Stimulated activated CD8-positive, alpha-beta memory T cell treated with anti-CD3 and anti-CD28 coated beads, Interleukin-15, amount 100 ng/mL, for 24 hours (primary cell): ENCODE results near the gene PCNP.
"Not testable (repeated sequence)": the region's sequence is repeated elsewhere in the genome, so short reads cannot be mapped to it uniquely, and the experiment has no call there.

Experiments used
- DNase-seq: peaks from one replicate; pipeline ENCODE4 v3.0.0-alpha.2; 2020; ENCODE audit warnings: low read depth

The PCNP gene, protein sequence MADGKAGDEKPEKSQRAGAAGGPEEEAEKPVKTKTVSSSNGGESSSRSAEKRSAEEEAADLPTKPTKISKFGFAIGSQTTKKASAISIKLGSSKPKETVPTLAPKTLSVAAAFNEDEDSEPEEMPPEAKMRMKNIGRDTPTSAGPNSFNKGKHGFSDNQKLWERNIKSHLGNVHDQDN

DNA sequence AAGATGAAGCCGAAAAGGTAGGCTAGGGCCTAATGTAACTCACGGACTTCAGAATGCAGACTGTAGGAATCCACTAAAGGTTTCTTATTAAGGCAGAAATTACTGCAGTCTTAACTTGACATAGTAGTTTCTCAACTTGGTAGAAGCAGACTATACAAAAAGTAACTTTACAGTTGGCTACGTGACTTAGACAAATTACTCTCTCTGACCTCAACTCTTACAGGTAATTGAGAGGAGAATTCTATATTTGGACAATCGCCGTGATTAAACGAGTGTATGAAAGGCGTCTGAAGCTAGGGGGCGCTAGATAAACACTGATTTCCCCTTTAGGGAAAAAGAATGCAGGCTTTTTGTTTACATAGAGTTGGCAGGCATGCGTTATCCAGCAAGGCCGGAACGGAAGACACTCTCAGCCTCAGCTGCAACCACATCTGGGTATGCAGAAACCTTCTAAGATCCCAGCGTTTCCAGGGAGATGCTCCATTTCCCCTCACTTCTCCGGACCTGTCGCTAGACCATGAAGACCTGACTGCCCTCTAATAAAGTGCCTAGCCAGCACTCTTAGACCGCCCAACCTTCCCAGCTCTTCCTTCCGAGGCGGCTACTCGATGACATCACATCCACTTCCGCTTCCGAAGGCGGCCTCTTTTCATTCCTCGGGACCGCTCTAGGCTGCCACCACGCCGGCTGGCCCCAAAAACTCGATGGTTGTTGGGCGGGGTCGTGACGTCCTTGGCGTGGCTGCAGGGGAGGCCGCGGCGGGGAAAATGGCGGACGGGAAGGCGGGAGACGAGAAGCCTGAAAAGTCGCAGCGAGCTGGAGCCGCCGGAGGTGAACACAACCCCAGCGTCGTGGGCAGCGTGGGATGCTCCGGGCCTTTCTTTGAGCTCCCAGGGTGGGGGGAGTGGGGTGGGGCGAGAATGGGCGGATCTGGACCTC lies at the start of gene PCNP:
Gene PCNP (plus strand): TSS at position 732 of the 939 bp plus-strand sequence. CDS start 36 bp downstream, at position 768.
- peak; percentile 92 for DNase-seq

DNA sequence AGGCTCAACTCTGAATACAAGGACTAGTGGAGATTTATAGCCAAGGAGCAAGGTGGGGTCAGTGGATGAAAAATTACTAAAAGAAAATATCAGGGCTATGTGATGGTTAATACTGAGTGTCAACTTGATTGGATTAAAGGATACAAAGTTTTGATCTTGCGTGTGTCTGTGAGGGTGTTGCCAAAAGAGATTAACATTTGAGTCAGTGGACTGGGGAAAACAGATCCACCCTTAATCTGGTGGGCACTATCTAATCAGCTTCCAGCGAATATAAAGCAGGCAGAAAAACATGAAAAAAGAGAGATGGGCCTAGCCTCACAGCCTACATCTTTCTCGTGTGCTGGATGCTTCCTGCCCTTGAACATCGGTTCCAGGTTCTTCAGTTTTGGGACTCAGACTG lies 46.5 kb upstream of the PCNP start:
- DNase-seq: no peak

DNA sequence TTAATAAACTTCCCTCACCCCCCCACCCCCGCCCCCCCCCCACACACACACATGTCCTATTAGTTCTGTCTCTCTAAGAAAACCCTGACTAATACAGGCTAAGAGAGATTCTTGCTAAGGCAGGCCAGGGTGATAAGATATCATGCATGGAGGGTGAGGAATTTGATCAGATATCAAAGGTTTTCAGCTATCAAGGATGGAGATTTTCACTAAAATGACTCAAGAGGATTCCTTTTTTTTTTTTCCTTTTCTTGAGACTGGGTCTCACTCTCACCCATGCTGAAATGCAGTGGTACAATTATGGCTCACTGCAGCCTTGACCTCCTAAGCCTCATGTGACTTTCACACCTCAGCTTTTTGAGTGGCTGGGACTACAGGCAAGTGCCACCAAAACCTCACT lies 46.1 kb upstream of the PCNP start:
- DNase-seq: no peak

DNA sequence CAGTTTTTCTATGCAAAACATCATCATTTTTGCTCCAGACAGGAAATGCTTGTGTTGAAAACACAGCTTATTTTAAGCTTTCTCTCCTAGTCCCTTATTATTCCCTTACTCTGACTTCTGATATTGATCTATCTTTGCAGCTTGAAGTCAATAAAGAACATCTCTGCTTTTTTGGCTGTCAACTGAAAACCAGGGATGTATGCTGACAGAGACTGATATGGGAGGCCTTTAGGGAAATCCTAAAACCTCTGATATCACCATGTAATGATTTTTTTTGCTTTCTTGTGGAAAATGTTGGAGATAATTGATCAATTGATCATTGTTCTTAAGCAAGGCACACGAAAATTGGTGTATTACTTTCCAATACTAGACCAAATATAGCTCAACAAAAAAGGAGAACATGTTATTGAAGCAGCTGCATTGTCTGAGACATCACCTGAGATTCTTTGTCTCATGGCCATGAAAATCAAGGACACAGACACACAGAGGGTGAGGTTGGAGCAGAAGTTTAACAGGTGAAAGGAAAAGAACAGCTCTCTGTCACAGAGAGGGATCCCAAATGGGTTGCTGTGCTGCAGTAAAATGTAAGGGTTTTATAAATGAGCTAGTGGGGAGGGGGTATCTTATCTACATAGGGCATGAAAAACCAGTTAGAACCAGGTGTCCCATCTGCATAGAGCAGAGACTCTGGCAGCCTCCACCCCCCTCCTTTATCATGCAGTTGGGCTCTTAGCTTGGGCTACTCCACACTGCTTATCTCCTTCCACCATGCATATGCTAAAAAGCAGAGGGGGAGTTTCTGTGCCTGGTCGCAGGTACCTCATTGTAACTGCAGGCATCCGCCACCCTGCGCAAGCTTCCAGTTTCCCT lies 43.9 kb upstream of the PCNP start:
- DNase-seq: no peak

DNA sequence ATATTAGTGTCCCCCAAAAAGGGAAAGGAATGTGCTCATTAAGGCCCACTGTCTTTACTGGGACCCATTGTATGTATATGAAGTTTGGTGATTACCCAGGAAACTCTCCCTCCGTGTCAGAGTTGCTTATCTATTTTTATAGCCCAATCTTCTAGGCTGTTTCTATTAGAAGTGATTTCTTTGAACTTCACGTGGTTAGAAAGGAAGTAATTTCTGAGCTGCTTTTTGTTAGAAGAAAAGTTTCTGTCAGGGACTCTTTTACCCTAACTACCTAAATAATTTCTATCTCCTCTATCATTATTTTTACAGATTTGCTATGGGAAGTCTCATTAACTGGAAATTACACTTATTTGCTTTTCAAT lies 43.3 kb upstream of the PCNP start:
- DNase-seq: no peak

DNA sequence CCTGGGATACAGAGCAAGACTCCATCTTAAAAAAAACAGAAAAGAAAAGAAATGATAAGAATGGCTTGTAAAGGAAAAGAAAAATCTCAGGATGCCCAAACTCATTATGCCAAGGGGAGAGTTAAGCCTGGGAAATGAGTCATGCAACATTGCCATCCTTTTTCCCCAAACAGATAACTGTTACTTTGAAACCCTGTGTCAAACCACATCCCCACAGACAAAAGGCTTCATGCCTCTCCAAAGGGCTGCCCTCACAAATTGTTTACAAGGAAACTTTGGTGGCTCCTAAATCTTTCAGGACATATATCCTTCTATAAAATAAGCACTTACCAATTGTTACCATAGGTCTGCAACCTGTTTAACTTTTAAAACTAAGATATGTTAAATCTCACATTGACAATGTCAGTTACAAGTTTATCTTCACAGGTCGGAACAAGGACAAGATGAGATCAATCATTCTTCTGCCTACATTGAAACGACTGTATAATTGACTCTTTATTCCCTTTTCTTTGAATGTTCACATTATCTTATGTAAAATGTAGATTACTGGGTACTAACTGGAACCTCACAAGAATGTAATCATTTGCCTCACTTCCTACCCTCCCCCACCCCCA lies 42.4 kb upstream of the PCNP start:
- no peak for DNase-seq

DNA sequence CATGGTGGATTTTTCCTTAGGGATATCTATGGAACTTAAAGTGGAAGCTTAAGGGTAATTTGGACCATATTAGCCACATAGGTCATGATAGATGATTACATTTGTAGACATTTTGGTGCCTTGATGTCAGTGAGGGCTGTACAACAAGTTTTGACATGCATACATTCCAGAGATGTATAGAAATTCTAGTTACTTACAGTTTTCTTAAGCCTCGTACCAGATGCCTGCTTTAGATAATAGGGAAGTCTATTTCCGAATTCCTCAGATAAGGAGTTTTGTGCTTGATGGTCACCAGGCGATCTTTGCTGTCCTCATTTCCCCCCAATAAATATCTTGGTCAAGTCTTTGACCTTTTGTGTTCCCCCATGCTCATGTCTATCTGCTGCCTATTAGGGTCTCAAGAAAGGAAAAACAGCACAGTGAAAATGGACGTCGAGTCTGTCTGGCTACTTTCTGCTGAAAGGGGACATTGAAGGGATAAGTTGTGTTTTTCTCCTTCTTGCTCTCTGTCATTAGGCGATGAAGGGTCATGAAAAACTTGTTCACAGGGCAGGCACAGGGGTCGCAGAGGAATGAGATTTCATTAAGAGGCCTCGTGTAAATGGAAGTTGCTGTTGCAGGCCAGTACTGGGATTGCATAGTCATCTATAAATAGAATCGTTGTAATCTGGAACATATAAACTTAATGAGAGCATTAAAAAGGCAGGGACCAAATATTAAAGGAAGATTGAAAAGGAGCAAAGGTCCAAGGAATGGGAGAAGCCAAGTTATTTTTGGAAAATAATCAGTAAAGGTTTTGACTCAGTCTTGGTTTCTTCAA lies 41.0 kb upstream of the PCNP start:
- DNase-seq: no peak

DNA sequence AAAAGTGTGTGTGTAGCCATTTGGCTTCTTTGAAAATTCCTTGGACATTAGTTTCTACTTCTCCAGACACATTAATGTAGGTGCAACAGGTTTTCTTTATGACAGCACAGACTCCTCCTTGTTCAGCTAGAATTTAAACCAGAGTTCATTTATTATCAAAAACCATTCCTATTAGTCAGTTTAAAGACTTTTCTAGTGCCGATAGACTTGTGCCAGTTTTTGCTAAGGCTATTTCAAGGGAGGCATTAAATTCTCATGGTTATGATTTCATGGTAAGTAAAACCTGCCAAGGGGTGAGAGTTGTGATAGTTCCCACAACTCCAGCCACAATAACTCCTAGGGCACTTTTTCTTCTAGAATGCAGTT lies 40.4 kb upstream of the PCNP start:
- no peak for DNase-seq

DNA sequence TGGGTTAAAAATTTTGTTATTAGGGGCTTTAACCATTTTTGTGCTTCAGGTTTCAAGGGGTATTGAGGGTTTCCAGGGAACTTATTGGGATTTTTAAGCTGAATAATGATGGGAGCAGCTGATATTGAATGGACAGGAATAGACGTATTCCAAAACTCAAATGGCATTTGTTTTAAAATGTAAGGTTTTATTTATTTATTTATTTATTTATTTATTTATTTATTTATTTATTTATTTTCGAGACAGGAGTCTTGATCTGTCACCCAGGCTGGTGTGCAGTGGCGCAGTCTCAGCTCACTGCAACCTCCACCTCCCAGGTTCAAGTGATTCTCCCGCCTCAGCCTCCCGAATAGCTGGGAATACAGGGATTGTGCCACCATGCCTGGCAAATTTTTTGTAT lies 38.8 kb upstream of the PCNP start:
- DNase-seq: no peak

DNA sequence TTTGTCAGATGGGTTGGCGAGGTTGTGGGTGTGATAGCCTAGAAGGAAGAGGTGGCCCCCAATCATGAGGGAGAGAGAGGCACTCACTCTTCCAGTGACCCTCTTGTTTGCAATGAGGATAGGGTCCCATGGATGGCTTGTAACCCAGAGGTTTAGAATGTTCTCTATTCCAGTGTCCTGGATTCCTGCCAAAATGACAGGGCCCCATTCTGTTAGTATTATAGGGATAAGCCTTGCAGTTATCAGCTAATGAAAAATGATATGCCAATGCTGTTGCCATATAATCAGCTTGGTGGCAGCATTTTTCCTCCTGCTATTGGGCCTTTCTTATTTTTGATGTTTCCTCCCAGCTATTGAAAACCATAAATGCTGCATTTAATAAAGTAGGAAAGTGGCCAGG lies 37.7 kb upstream of the PCNP start:
- no peak for DNase-seq

DNA sequence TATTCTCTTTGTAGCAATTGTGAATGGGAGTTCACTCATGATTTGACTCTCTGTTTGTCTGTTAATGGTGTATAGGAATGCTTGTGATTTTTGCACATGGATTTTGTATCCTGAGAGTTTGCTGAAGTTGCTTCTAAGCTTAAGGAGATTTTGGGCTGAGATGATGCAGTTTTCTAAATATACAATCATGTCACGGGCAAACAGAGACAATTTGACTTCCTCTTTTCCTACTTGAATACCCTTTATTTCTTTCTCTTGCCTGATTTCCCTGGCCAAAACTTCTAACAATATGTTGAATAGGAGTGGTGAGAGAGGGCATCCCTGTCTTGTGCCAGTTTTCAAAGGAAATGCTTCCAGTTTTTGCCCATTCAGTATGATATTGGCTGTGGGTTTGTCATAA lies 37.0 kb upstream of the PCNP start:
- not testable (repeated sequence) for DNase-seq

DNA sequence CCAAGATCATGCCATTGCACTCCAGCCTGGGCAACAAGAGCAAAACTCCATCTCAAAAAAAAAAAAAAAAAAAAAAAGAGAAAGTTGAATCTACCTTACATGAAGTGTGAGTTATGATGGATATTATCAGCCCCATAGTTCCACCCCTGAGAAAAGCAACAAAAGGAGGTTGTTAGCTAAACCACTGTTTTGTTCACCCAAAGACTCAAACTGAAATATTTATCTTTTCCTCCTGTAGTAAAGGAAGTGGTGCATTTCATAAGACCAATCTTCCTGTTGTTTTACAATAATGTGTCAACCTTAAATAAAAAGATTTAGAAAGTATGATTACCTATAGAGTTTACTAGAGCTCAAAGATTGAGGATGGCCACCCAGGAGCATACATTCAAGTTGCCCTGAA lies 31.0 kb upstream of the PCNP start:
- DNase-seq: no peak

DNA sequence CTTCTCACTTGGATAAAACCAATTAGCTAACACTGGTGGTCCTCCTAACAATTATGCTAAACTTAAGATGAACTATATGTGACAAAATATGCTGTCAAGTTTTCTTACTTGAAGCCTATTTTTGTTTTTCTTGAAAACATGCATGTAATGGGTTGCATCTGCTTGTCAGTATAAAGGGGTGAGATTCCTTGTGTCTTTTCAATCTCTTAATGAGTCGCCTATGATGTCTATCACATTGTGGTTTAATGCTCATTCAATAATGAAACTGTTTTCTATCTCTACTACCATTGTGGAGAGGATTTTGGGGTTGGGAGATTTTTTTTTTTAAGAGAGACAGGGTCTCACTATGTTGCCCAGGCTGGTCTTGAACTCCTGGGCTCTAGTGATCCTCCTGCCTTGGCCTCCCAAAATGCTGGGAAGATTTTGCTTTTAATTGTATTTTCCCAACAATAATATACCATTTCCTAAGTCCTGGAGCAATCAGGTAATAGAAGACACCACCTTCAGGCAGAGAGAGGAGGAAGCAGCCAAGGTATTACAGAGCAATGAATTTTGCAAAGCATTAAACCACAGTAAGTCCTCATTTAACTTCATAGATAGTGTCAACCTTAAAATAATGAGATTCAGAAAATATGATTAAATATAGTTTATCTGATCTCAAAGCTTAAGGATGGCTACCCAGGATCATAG lies 29.7 kb upstream of the PCNP start:
- no peak for DNase-seq

DNA sequence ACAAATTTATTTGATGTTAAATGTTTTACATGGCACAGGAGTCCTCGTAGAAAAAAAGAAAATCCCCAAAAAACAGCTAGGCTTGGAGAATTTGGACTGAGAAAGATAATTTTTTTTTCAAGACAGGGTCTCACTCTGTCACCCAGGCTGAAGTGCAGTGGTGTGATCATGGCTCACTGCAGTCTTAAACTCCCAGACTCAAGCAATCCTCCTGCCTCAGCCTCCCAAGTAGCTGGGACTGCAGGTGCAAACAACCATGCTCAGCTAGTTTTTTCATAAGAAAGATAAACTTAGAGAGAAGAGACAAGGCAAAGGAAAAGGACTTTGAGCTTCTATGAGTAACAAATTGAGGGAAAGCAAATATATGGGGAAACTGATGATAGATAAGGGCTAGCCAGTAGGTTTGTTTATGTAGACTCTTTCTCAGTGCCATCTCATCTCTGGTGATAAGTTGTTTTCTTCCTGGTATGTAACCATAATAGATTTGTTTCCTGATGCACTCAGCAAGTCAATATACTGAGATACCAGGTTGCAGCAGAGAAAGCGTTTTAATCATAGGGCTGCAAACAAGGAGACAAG lies 25.4 kb upstream of the PCNP start:
- no peak for DNase-seq

DNA sequence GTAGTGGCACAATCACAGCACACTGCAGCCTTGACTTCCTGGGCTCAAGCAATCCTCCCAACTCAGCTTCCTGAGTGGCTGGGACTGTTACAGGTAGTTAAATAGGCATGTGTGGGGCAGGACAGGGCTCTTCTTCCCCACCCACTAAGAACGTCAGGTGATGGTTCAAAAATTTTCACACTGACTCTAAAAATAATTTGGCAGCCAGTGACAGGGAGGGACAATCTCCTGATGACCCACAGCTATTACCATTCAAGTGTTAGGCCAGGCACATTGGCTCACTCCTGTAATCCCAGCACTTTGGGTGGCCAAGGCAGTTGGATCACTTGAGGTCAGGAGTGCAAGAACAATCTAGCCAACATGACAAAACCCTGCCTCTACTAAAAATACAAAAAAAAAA lies 24.5 kb upstream of the PCNP start:
- DNase-seq: no peak

DNA sequence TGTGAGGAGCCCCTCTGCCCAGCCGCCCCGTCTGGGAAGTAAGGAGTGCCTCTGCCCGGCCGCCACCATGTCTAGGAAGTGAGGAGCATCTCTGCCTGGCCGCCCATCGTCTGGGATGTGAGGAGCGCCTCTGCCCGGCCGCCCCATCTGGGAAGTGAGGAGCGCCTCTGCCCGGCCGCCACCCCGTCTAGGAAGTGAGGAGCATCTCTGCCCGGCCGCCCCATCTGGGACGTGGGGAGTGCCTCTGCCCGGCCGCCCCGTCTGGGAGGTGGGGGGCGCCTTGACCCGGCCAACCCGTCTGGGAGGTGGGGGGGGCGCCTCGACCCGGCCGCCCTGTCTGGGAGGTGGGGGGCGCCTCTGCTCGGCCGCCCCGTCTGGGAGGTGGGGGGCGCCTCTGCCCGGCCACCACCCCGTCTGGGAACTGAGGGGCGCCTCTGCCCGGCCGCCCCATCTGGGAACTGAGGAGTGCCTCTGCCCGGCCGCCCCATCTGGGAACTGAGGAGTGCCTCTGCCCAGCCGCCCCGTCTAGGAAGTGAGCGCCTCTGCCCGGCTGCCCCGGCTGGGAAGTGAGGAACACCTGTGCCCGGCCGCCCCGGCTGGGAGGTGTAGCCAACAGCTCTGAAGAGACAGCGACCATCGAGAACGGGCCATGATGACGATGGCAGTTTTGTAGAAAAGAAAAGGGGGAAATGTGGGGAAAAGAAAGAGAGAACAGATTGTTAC lies 22.5 kb upstream of the PCNP start:
- DNase-seq: not testable (repeated sequence)

DNA sequence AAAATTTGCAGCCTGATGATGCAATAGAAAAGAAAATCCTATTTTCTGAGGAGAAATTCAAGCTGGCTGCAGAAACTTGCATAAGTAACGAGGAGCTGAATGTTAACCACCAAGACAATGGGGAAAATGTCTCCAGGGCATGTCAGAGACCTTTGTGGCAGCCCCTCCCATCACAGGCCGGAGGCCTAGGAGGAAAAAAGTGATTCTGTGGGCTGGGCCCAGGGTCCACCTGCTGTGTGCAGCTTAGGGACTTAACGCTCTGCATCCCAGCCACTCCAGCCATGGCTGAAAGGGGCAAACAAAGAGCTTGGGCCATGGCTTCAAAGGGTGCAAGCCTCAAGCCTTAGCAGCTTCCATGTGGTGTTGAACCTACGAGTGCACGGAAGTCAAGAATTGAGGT lies 20.6 kb upstream of the PCNP start:
- DNase-seq: not testable (repeated sequence)

DNA sequence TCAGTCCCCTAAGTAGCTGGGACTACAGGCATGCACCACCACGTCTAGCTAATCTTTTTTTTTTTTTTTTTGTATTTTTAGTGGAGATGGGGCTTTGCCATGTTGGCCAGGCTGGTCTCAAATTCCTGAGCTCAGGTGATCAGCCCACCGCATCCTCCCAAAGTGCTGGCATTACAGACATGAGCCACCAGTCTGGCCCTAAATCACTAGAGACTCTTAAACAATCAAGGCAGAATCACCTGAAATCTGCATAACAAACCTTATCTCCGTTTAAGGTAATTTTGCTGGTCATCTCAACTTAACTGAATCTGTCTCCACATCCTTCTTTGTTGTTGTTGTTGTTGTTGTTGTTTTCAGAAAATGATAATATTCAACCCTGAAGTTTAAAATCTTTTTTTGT lies 17.9 kb upstream of the PCNP start:
- DNase-seq: no peak

DNA sequence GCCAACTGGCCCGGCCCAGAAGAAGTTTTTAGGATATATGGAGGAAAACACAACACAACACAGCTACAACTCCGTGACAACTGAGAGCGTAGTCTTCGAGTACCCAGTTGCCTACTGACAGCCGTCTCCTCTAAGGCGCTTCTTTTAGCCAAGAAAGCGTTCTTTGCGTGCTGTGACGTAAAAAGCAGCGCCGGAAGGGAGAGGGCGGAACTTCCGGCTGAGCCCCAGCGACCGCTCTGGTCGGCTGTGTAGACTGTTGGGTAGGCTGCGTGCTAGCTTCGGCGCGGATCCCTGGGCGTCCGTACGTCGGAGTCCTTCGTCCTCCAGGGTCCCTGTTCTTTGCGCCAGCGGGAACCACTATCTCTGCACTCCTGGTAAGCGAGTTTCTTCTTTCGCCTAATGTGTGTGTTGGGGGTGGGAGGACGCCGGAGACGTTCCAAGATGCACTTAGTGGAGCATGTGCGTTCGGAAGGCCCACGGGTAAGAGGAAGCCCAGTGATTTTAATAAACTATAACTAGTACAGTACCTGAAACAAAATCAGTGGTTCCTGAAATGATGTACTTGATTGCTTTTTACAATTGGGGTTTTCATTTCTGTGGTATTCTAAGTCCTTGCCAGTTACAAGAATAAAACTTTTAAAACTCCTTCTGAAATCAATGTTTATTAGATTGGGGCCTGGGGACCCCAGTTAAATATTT lies 12.2 kb upstream of the PCNP start, which contains the start of gene TRMT10C:
Gene TRMT10C (plus strand): TSS at position 239 of the 699 bp plus-strand sequence. CDS start 2,914 bp downstream, outside the sequence.
- peak; percentile 78 for DNase-seq
